ENCODE data around the gene NGRN.

GRCh38 chr15:90241343-90242192, 23.9 kb upstream of the NGRN start:
- TF ChIP-seq EZH2phosphoT487 (IDR thresholded peaks at IDR 0.05; ENCODE audit: borderline replicate concordance, low read depth, low read length) (no peak), CTCF (conservative IDR thresholded peaks at IDR 0.05; ENCODE audit: low read length) (no peak)

All from OCI-LY7 (cell line).